Hepatocyte (in vitro differentiated cells): ENCODE measurements around the gene OR2L5. TPM values are rescaled to one million over a fixed set of nuclear protein-coding genes. Genes with fewer than 3 reads are reported as not detected.

ENCODE experiments used
- DNase-seq: peaks from one replicate; pipeline ENCODE4 v3.0.0-alpha.2; 2016; ENCODE audit warnings: low spot score
- H2AFZ ChIP-seq: fragments of 200-600 bp; sonication (generic); 2 replicates; pipeline ENCODE4 v1.6.0; 2016; ENCODE audit warnings: antibody characterized with exemption, mild to moderate bottlenecking
- H3K27ac ChIP-seq: fragments of 200-600 bp; sonication (generic); 2 replicates; pipeline ENCODE4 v1.5.1; 2016; ENCODE audit warnings: mild to moderate bottlenecking
- H3K27me3 ChIP-seq: fragments of 200-600 bp; sonication (generic); 2 replicates; pipeline ENCODE4 v1.6.1; 2016
- H3K36me3 ChIP-seq: fragments of 200-600 bp; sonication (generic); replicated peaks from 2 replicates; pipeline ENCODE4 v1.5.1; 2016; ENCODE audit warnings: low read depth; ENCODE audit not compliant: insufficient read depth
- H3K4me1 ChIP-seq: fragments of 200-600 bp; sonication (generic); 2 replicates; pipeline ENCODE4 v1.5.1; 2016; ENCODE audit warnings: mild to moderate bottlenecking, moderate library complexity; ENCODE audit not compliant: insufficient read depth
- H3K4me2 ChIP-seq: fragments of 200-600 bp; sonication (generic); 2 replicates; pipeline ENCODE4 v1.6.0; 2016
- H3K4me3 ChIP-seq: fragments of 200-600 bp; sonication (generic); 2 replicates; pipeline ENCODE4 v1.5.1; 2016; ENCODE audit warnings: mild to moderate bottlenecking
- H3K79me2 ChIP-seq: fragments of 200-600 bp; sonication (generic); 2 replicates; pipeline ENCODE4 v1.6.0; 2017; ENCODE audit warnings: mild to moderate bottlenecking
- H3K9me2 ChIP-seq: fragments of 200-600 bp; sonication (generic); replicated peaks from 2 replicates; pipeline ENCODE4 v1.6.0; 2017; ENCODE audit warnings: mild to moderate bottlenecking; ENCODE audit not compliant: insufficient read depth
- H3K9me3 ChIP-seq: fragments of 200-600 bp; sonication (generic); 2 replicates; pipeline ENCODE4 v1.5.1; 2016; ENCODE audit warnings: low read depth, mild to moderate bottlenecking
- H4K20me1 ChIP-seq: fragments of 200-600 bp; sonication (generic); 2 replicates; pipeline ENCODE4 v1.6.0; 2016; ENCODE audit warnings: mild to moderate bottlenecking; ENCODE audit not compliant: insufficient read depth, poor library complexity, severe bottlenecking
- EZH2 ChIP-seq: fragments of 200-600 bp; sonication (generic); IDR thresholded peaks from 2 replicates; pipeline ENCODE4 v1.6.1; 2016; ENCODE audit warnings: antibody characterized with exemption, mild to moderate bottlenecking, borderline replicate concordance
- EZH2phosphoT487 ChIP-seq: fragments of 200-600 bp; sonication (generic); IDR thresholded peaks from one replicate; pipeline ENCODE4 v1.6.1; 2018; ENCODE audit warnings: antibody characterized with exemption, mild to moderate bottlenecking, low read depth, moderate library complexity; ENCODE audit not compliant: unreplicated experiment, severe bottlenecking
- WGBS: methylation state at CpG from one replicate; pipeline ENCODE4 v1.1.6; 2016; ENCODE audit warnings: low lambda C conversion rate; ENCODE audit errors: missing lambda C conversion rate; 5-methylcytosine and 5-hydroxymethylcytosine counted together
- polyA plus RNA-seq: library from polyadenylated mRNA; unstranded; fragments of >200 nt; fragmentation: Nextera tagmentation; extraction: Ambion mirVana; gene quantifications from 2 replicates; pipeline ENCODE4 v1.2.1, GENCODE V29; 2016
- small RNA-seq: library from RNA; depleted of rRNA; stranded (forward); fragments of <200 nt; gene quantifications from one replicate; pipeline ENCODE3, GENCODE V24; 2014
- total RNA-seq: library from RNA; depleted of rRNA; stranded (reverse); fragments of >200 nt; gene quantifications from 2 replicates; pipeline ENCODE4 v1.2.3, GENCODE V29; 2014
- TF ChIP-seq, protein P1 (sequence below): fragments of 200-600 bp; sonication (generic); IDR thresholded peaks from 2 replicates; pipeline ENCODE4 v1.5.1; 2016; ENCODE audit warnings: antibody characterized with exemption, mild to moderate bottlenecking; ENCODE audit not compliant: poor library complexity

The OR2L5 gene
- total and polyA plus RNA-seq, 2 experiments from 2014 or later: not detected

DNA sequence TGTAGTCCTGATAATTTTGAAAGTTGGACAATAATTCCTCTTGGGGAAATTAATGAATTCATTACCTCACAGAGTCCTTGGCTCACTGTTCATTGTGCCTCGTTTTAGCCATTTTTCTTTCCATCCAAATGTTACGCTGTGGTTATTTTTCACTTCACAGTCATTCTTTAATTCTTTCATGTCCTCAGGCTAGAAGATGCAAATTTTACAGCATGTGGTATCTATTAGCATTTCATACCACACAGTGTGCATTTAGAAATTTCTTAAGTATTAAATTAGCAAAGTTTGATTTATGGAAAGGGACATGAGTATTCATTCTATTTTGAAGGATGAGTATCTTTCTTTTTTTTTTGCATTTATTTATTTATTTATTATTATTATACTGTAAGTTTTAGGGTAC is 51.6 kb downstream of the OR2L5 start:
- no peaks in the 10 kb centered on the region for H3K27me3 ChIP-seq
- TF ChIP-seq EZH2: no peak
- no peak for TF ChIP-seq EZH2phosphoT487
- TF ChIP-seq, protein P1, sequence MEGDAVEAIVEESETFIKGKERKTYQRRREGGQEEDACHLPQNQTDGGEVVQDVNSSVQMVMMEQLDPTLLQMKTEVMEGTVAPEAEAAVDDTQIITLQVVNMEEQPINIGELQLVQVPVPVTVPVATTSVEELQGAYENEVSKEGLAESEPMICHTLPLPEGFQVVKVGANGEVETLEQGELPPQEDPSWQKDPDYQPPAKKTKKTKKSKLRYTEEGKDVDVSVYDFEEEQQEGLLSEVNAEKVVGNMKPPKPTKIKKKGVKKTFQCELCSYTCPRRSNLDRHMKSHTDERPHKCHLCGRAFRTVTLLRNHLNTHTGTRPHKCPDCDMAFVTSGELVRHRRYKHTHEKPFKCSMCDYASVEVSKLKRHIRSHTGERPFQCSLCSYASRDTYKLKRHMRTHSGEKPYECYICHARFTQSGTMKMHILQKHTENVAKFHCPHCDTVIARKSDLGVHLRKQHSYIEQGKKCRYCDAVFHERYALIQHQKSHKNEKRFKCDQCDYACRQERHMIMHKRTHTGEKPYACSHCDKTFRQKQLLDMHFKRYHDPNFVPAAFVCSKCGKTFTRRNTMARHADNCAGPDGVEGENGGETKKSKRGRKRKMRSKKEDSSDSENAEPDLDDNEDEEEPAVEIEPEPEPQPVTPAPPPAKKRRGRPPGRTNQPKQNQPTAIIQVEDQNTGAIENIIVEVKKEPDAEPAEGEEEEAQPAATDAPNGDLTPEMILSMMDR: no peak
- no peak for DNase-seq
- no peak overlapping the region for H3K4me3 ChIP-seq
- H3K9me3 ChIP-seq: no peaks in the 10 kb centered on the region
- no peaks in the 10 kb centered on the region for H3K36me3 ChIP-seq
- no peaks in the 10 kb centered on the region for H3K79me2 ChIP-seq
- H2AFZ ChIP-seq: no peak overlapping the region
- no peak overlapping the region for H3K27ac ChIP-seq
- H3K4me1 ChIP-seq: no peaks in the 10 kb centered on the region
- H3K4me2 ChIP-seq: no peak overlapping the region
- H3K9me2 ChIP-seq: no peaks in the 10 kb centered on the region
- WGBS: 70% methylated on average over 2 of the region's 2 CpGs
- H4K20me1 ChIP-seq: no peaks in the 10 kb centered on the region

DNA sequence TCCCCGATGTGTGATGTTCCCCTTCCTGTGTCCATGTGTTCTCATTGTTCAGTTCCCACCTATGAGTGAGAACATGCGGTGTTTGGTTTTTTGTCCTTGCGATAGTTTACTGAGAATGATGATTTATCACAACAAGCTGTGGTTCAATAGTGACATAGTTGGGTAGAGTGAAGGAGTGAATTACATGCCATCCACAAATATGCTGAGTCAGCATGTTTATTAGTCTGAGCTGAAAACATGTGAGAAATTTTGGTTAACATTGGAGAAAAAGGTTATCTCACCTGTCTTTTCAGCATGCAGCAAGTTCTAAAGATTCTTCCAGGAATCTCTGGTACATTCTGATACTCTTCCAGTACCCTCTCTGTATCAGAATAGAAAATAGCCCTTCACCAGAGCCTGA is 52.1 kb downstream of the OR2L5 start:
- Histone ChIP-seq H3K4me1 (no peaks in the 10 kb centered on the region), H3K79me2 (no peaks in the 10 kb centered on the region), H3K9me3 (no peaks in the 10 kb centered on the region), H4K20me1 (no peaks in the 10 kb centered on the region), H2AFZ (no peak overlapping the region), H3K27ac (no peak overlapping the region), H3K9me2 (no peaks in the 10 kb centered on the region), H3K4me3 (no peak overlapping the region), H3K4me2 (no peak overlapping the region), H3K27me3 (no peaks in the 10 kb centered on the region), H3K36me3 (no peaks in the 10 kb centered on the region)
- TF ChIP-seq, protein P1: no peak
- TF ChIP-seq EZH2phosphoT487 (no peak), EZH2 (no peak)
- DNase-seq: no peak
- WGBS: 100% methylated on average over 2 of the region's 3 CpGs

Small RNAs within 50 kb of the gene (small RNA-seq; reads per million reads assigned to genes)
- not detected for gene RF00019

Other genes starting within 250 kb of the OR2L5 start
- gene OR14A16, start 189.5 kb upstream of the OR2L5 start, total RNA-seq: not detected in 2 replicates
- gene OR14A16, start 189.5 kb upstream of the OR2L5 start, polyA plus RNA-seq: not detected in 2 replicates
- not detected in 2 replicates for gene OR11L1, start 171.8 kb upstream of the OR2L5 start, total RNA-seq
- gene OR11L1, start 171.8 kb upstream of the OR2L5 start, polyA plus RNA-seq: not detected in 2 replicates
- not detected in 2 replicates for gene TRIM58, start 156.5 kb upstream of the OR2L5 start, total RNA-seq
- gene TRIM58, start 156.5 kb upstream of the OR2L5 start, polyA plus RNA-seq: 0.05 TPM in 1 of 2 replicates, not detected in the other
- not detected in 2 replicates for gene OR2W3, start 118.1 kb upstream of the OR2L5 start, total RNA-seq
- not detected in 2 replicates for gene OR2W3, start 118.1 kb upstream of the OR2L5 start, polyA plus RNA-seq
- gene OR2T8, start 93.4 kb upstream of the OR2L5 start, total RNA-seq: not detected in 2 replicates
- not detected in 2 replicates for gene OR2T8, start 93.4 kb upstream of the OR2L5 start, polyA plus RNA-seq
- not detected in 2 replicates for gene OR2AJ1, start 88.8 kb upstream of the OR2L5 start, total RNA-seq
- not detected in 2 replicates for gene OR2AJ1, start 88.8 kb upstream of the OR2L5 start, polyA plus RNA-seq
- not detected in 2 replicates for gene OR2L8, start 64.8 kb upstream of the OR2L5 start, total RNA-seq
- gene OR2L8, start 64.8 kb upstream of the OR2L5 start, polyA plus RNA-seq: not detected in 2 replicates
- gene OR2AK2, start 48.4 kb upstream of the OR2L5 start, total RNA-seq: not detected in 2 replicates
- not detected in 2 replicates for gene OR2AK2, start 48.4 kb upstream of the OR2L5 start, polyA plus RNA-seq
- gene OR2L2, start 16.4 kb downstream of the OR2L5 start, total RNA-seq: not detected in 2 replicates
- 0.06 and 0.09 TPM in 2 replicates for gene OR2L2, start 16.4 kb downstream of the OR2L5 start, polyA plus RNA-seq
- gene OR2L3, start 33.2 kb downstream of the OR2L5 start, total RNA-seq: not detected in 2 replicates
- not detected in 2 replicates for gene OR2L3, start 33.2 kb downstream of the OR2L5 start, polyA plus RNA-seq
- gene OR2L13, start 81.5 kb downstream of the OR2L5 start, total RNA-seq: not detected in 2 replicates
- gene OR2L13, start 81.5 kb downstream of the OR2L5 start, polyA plus RNA-seq: not detected in 2 replicates
- gene OR2M5, start 131.5 kb downstream of the OR2L5 start, total RNA-seq: not detected in 2 replicates
- gene OR2M5, start 131.5 kb downstream of the OR2L5 start, polyA plus RNA-seq: not detected in 2 replicates
- gene OR2M2, start 161.2 kb downstream of the OR2L5 start, total RNA-seq: not detected in 2 replicates
- gene OR2M2, start 161.2 kb downstream of the OR2L5 start, polyA plus RNA-seq: not detected in 2 replicates
- not detected in 2 replicates for gene OR2M3, start 183.6 kb downstream of the OR2L5 start, total RNA-seq
- not detected in 2 replicates for gene OR2M3, start 183.6 kb downstream of the OR2L5 start, polyA plus RNA-seq
- gene OR2M4, start 217.8 kb downstream of the OR2L5 start, total RNA-seq: not detected in 2 replicates
- gene OR2M4, start 217.8 kb downstream of the OR2L5 start, polyA plus RNA-seq: not detected in 2 replicates